RWPE2 (cell line): ENCODE measurements around the gene PGK1.
"Not testable (repeated sequence)": the region's sequence is repeated elsewhere in the genome, so short reads cannot be mapped to it uniquely, and the experiment has no call there.

ENCODE experiments used
- ATAC-seq: fragments of 200-7000 bp; cut with Tn5 transposase; 3 replicates; pipeline ENCODE4 v1.9.1; 2021; ENCODE audit warnings: low read depth
- DNase-seq: peaks from one replicate; pipeline ENCODE4 v3.0.0-alpha.2; 2020; ENCODE audit warnings: low spot score
- H3K27ac ChIP-seq: fragments of 450-650 bp; 2 replicates; pipeline ENCODE4 v1.5.1; 2017; ENCODE audit warnings: mild to moderate bottlenecking; ENCODE audit not compliant: poor library complexity, severe bottlenecking
- H3K27me3 ChIP-seq: fragments of 250-450 bp; sonication (Bioruptor Pico); 2 replicates; pipeline ENCODE4 v1.5.1; 2021; ENCODE audit warnings: mild to moderate bottlenecking, moderate library complexity; ENCODE audit not compliant: insufficient read depth, poor library complexity, severe bottlenecking
- H3K36me3 ChIP-seq: fragments of 250-450 bp; sonication (Bioruptor Pico); 2 replicates; pipeline ENCODE4 v1.5.1; 2020; ENCODE audit warnings: low read depth, mild to moderate bottlenecking, moderate library complexity
- H3K4me1 ChIP-seq: fragments of 250-450 bp; sonication (Bioruptor Pico); 2 replicates; pipeline ENCODE4 v1.5.1; 2021; ENCODE audit warnings: mild to moderate bottlenecking, moderate library complexity; ENCODE audit not compliant: insufficient read depth, poor library complexity, severe bottlenecking
- H3K4me3 ChIP-seq: fragments of 250-450 bp; sonication (Bioruptor Pico); 2 replicates; pipeline ENCODE4 v1.5.1; 2021; ENCODE audit warnings: mild to moderate bottlenecking, moderate library complexity; ENCODE audit not compliant: severe bottlenecking
- H3K9me3 ChIP-seq: fragments of 250-450 bp; sonication (Bioruptor Pico); 2 replicates; pipeline ENCODE4 v1.5.1; 2021; ENCODE audit warnings: mild to moderate bottlenecking, moderate library complexity; ENCODE audit not compliant: severe bottlenecking
- TF ChIP-seq, protein P1 (sequence below): fragments of 450-650 bp; IDR thresholded peaks from one replicate; pipeline ENCODE4 v1.5.1; 2017; ENCODE audit warnings: mild to moderate bottlenecking, moderate library complexity; ENCODE audit not compliant: poor library complexity, severe bottlenecking

The PGK1 gene

DNA sequence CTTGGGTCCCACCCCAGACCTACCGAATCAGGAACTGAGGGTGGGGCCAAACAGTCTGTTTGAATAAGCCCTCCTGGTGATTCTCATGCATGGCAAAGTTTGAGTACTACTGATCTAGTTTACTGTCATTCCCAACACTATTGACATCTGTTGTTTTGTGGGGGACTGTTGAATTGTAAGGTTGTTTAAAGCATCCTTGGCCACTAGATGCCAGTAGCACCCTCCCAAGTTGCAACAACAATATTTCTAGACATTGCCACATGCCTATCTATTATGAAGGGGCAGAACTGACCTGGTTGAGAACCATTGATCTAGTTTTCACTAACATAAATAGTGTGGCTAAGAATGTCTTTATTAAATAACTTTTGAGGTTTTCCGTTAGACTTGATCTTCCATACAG is 20.3 kb downstream of the PGK1 start:
- no peak overlapping the region for H3K4me3 ChIP-seq
- no peaks in the 10 kb centered on the region for H3K4me1 ChIP-seq
- no peak overlapping the region for H3K27ac ChIP-seq
- TF ChIP-seq, protein P1, sequence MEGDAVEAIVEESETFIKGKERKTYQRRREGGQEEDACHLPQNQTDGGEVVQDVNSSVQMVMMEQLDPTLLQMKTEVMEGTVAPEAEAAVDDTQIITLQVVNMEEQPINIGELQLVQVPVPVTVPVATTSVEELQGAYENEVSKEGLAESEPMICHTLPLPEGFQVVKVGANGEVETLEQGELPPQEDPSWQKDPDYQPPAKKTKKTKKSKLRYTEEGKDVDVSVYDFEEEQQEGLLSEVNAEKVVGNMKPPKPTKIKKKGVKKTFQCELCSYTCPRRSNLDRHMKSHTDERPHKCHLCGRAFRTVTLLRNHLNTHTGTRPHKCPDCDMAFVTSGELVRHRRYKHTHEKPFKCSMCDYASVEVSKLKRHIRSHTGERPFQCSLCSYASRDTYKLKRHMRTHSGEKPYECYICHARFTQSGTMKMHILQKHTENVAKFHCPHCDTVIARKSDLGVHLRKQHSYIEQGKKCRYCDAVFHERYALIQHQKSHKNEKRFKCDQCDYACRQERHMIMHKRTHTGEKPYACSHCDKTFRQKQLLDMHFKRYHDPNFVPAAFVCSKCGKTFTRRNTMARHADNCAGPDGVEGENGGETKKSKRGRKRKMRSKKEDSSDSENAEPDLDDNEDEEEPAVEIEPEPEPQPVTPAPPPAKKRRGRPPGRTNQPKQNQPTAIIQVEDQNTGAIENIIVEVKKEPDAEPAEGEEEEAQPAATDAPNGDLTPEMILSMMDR = no peak
- ATAC-seq (no peak), DNase-seq (no peak)
- H3K27me3 ChIP-seq = no peaks in the 10 kb centered on the region
- peaks cover 96% of the 10 kb centered on the region for H3K36me3 ChIP-seq
- H3K9me3 ChIP-seq = no peaks in the 10 kb centered on the region

DNA sequence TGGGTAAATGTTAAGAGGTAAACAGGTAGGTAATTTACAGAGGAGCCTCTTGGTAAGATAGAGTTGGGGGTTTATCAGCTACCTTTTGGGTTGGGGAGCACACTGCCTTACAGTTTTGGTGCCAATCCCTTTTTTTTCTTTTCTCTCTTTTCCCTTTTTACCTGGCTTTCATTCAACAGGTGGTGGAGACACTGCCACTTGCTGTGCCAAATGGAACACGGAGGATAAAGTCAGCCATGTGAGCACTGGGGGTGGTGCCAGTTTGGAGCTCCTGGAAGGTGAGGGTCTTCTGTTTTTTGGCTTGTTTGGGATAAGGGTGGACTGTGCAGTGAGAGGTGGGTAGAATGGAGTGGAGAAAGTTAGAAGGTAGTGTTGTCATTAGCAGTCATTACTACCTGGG is 21.1 kb downstream of the PGK1 start:
- Histone ChIP-seq H3K27me3 (no peaks in the 10 kb centered on the region), H3K36me3 (peaks cover 96% of the 10 kb centered on the region), H3K4me3 (no peak overlapping the region), H3K4me1 (no peaks in the 10 kb centered on the region), H3K9me3 (no peaks in the 10 kb centered on the region), H3K27ac (no peak overlapping the region)
- TF ChIP-seq, protein P1 = no peak
- DNase-seq (no peak), ATAC-seq (no peak)

GRCh38 chrX:78125781-78126180 is 21.7 kb downstream of the PGK1 start:
- not testable (repeated sequence) for H3K27ac ChIP-seq, H3K9me3 ChIP-seq, H3K4me1 ChIP-seq, DNase-seq, H3K4me3 ChIP-seq, ATAC-seq, H3K27me3 ChIP-seq
- peaks cover 96% of the 10 kb centered on the region for H3K36me3 ChIP-seq

GRCh38 chrX:78129714-78130113 is 25.7 kb downstream of the PGK1 start:
- no peak for DNase-seq
- ATAC-seq = no peak; the same call in 2 of the 3 replicates
- TF ChIP-seq, protein P1 = no peak
- Histone ChIP-seq H3K4me1 (no peaks in the 10 kb centered on the region), H3K36me3 (peaks cover 69% of the 10 kb centered on the region), H3K27ac (no peak overlapping the region), H3K9me3 (no peaks in the 10 kb centered on the region), H3K27me3 (no peaks in the 10 kb centered on the region), H3K4me3 (no peak overlapping the region)

DNA sequence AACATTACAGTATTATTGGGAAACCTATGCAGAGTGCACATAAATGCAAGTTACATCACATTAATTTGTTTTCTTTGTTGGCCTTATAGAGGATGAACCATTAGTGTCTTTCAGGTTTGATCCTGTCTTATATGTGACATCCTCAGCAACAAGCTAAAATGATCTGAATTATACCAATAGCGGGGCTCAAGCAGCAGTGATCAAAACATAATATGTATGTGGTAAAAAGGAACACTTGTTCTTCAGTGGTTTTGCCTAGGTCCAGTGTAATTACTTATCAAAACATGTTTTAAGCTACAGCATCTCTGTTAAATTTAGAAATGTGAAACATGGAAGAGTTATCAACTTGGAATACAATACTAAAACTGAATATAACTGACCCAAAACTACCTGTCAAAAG is 26.3 kb downstream of the PGK1 start:
- no peaks in the 10 kb centered on the region for H3K9me3 ChIP-seq
- peaks cover 63% of the 10 kb centered on the region for H3K36me3 ChIP-seq
- H3K27me3 ChIP-seq = no peaks in the 10 kb centered on the region
- no peak for DNase-seq
- TF ChIP-seq, protein P1 = no peak
- H3K4me1 ChIP-seq = no peaks in the 10 kb centered on the region
- H3K4me3 ChIP-seq = no peak overlapping the region
- H3K27ac ChIP-seq = no peak overlapping the region
- ATAC-seq = no peak

GRCh38 chrX:78131117-78131516 is 27.1 kb downstream of the PGK1 start:
- Histone ChIP-seq H3K27me3 (no peaks in the 10 kb centered on the region), H3K9me3 (no peaks in the 10 kb centered on the region), H3K36me3 (peaks cover 55% of the 10 kb centered on the region), H3K27ac (no peak overlapping the region), H3K4me1 (no peaks in the 10 kb centered on the region), H3K4me3 (no peak overlapping the region)
- no peak for DNase-seq
- ATAC-seq = no peak
- TF ChIP-seq, protein P1 = no peak
